Measurements from ENCODE around the gene RPS27L. TPM values are rescaled to one million over a fixed set of nuclear protein-coding genes. Genes with fewer than 3 reads are reported as not detected.

Gene RPS27L
- total RNA-seq, 1 experiment from 2014 or later: 133 TPM

- TF ChIP-seq, protein P1, sequence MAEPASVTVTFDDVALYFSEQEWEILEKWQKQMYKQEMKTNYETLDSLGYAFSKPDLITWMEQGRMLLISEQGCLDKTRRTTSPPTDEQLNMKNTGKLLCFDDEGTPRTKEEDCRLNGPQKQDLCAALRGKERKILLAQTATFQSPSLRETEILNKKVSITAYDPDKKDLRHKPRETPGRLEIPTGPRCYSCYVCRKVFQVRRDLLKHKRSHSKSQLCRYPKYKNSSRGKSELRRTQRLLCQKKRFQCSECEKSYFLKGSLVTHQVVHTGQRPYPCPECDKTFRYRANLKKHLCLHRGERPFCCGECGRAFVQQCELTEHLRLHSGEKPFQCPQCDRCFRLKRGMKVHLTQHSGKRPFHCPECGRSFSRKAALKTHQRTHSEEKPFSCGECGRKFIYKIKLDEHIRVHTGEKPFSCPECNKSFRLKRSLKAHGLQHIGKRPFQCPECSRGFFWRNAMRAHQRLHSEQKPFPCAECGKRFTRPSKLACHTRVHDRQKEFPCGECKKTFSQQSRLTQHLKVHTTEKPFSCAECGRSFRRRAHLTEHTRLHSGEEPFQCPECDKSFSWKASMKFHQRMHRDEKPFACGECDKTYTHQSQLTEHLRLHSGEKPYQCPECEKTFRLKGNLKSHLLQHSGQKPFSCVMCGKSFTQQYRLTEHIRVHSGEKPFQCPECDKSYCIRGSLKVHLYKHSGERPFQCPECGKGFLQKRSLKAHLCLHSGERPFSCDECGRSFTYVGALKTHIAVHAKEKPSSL (CRISPR knock-in tag; conservative IDR thresholded peaks at IDR 0.05): no peak
- TF ChIP-seq PRRX2 (CRISPR knock-in tag; IDR thresholded peaks at IDR 0.05): no peak
Observed at GRCh38 chr15:63200464-63201249, 43.4 kb upstream of the RPS27L start (continued).

- DNase-seq (ENCODE audit: low spot score): no peak
- H3K27ac Mint-ChIP-seq: peak overlapping the region; percentile 75; the same call in 1 of the 2 replicates
- CTCF ChIA-PET: interaction anchor here (1.2 kb wide), 1 partner anchor 12 kb away, joined by 3 read pairs; no protein-coding TSS in a partner anchor
- H3K27me3 Mint-ChIP-seq (ENCODE audit: low read depth): no peaks in the 10 kb centered on the region
- POLR2A ChIA-PET: no interaction called here
- no peak for ATAC-seq
- H3K9me3 Mint-ChIP-seq: no peaks in the 10 kb centered on the region
- peaks cover 67% of the 10 kb centered on the region for H3K4me1 Mint-ChIP-seq
- no peak overlapping the region for H3K4me3 Mint-ChIP-seq
- no peaks in the 10 kb centered on the region; the same call in 1 of the 2 replicates for H3K36me3 Mint-ChIP-seq
- TF ChIP-seq NR2C2 (CRISPR knock-in tag; IDR thresholded peaks at IDR 0.05) (no peak), ZBTB21 (CRISPR knock-in tag; IDR thresholded peaks at IDR 0.05; ENCODE audit: borderline replicate concordance) (no peak), TP53 (CRISPR knock-in tag; IDR thresholded peaks at IDR 0.05) (no peak), IRF2 (CRISPR knock-in tag; IDR thresholded peaks at IDR 0.05; ENCODE audit: borderline replicate concordance, low read depth) (no peak), ZSCAN18 (CRISPR knock-in tag; IDR thresholded peaks at IDR 0.05) (no peak), RORB (CRISPR knock-in tag; IDR thresholded peaks at IDR 0.05) (no peak), ZNF263 (CRISPR knock-in tag; IDR thresholded peaks at IDR 0.05; ENCODE audit: low read depth) (no peak)
- TF ChIP-seq, protein P2, sequence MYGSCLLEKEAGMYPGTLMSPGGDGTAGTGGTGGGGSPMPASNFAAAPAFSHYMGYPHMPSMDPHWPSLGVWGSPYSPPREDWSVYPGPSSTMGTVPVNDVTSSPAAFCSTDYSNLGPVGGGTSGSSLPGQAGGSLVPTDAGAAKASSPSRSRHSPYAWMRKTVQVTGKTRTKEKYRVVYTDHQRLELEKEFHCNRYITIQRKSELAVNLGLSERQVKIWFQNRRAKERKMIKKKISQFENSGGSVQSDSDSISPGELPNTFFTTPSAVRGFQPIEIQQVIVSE (CRISPR knock-in tag; IDR thresholded peaks at IDR 0.05; ENCODE audit: borderline replicate concordance): no peak
Observed at GRCh38 chr15:63198371-63199250, 41.3 kb upstream of the RPS27L start.

- peaks cover 62% of the 10 kb centered on the region for H3K4me1 Mint-ChIP-seq
- DNase-seq (ENCODE audit: low spot score): no peak
- ChIA-PET POLR2A (interaction anchor here (0.7 kb wide), 1 partner anchor 135 kb away, joined by 4 read pairs; no protein-coding TSS in a partner anchor), CTCF (interaction anchor here (0.9 to 1.2 kb wide), 2 partner anchors 13 to 150 kb away, joined by 3 to 5 read pairs; no protein-coding TSS in a partner anchor)
- TF ChIP-seq ERG (CRISPR knock-in tag; IDR thresholded peaks at IDR 0.05) (no peak), ATF6 (CRISPR knock-in tag; IDR thresholded peaks at IDR 0.05) (no peak), TEAD1 (CRISPR knock-in tag; IDR thresholded peaks at IDR 0.05) (no peak), ZSCAN18 (CRISPR knock-in tag; IDR thresholded peaks at IDR 0.05) (no peak), ZBTB21 (CRISPR knock-in tag; IDR thresholded peaks at IDR 0.05; ENCODE audit: borderline replicate concordance) (no peak), KAT7 (CRISPR knock-in tag; IDR thresholded peaks at IDR 0.05; ENCODE audit: borderline replicate concordance) (no peak)
- no peak overlapping the region for H3K4me3 Mint-ChIP-seq
- H3K36me3 Mint-ChIP-seq: no peaks in the 10 kb centered on the region; the same call in 1 of the 2 replicates
- no peak for ATAC-seq
- peak overlapping the region; percentile 95 for H3K27ac Mint-ChIP-seq
- no peaks in the 10 kb centered on the region for H3K27me3 Mint-ChIP-seq (ENCODE audit: low read depth)
- H3K9me3 Mint-ChIP-seq: no peaks in the 10 kb centered on the region
Observed at GRCh38 chr15:63197626-63198025, 40.3 kb upstream of the RPS27L start.
